Thoracic aorta (tissue), 2 donors: ENCODE measurements around the gene STK32C. TPM values are rescaled to one million over a fixed set of nuclear protein-coding genes. Genes with fewer than 3 reads are reported as not detected.

ENCODE experiments used
- ATAC-seq: fragments of 150-250 bp; one replicate; pipeline ENCODE4 v1.8.0; 2017; ENCODE audit warnings: low read depth; ENCODE audit not compliant: insufficient number of reproducible peaks, low FRiP score
- DNase-seq: peaks from one replicate; pipeline ENCODE4 v3.0.0-alpha.2; 2020; ENCODE audit warnings: low spot score
- H3K27ac ChIP-seq, 2 donors: fragments of 200-600 bp; sonication (generic); 1 replicate in 1 of 2; 2 replicates in 1 of 2; pipeline ENCODE4 v1.5.1; 2016; ENCODE audit warnings: mild to moderate bottlenecking in 2 of 2, moderate library complexity in 2 of 2
- H3K27me3 ChIP-seq: fragments of 200-600 bp; sonication (generic); replicated peaks from 2 replicates; pipeline ENCODE4 v1.6.0; 2016; ENCODE audit warnings: mild to moderate bottlenecking; ENCODE audit not compliant: insufficient read depth
- H3K36me3 ChIP-seq: fragments of 200-600 bp; sonication (generic); one replicate; pipeline ENCODE4 v1.5.1; 2016
- H3K4me1 ChIP-seq, 2 donors: fragments of 200-600 bp; sonication (generic); 1 replicate in 1 of 2; 2 replicates in 1 of 2; pipeline versions ENCODE4 v1.5.1 to v1.6.0; 2016; ENCODE audit warnings: low read depth in 2 of 2, mild to moderate bottlenecking in 1 of 2; ENCODE audit not compliant: control insufficient read depth in 1 of 2
- H3K4me3 ChIP-seq: fragments of 200-600 bp; sonication (generic); 2 replicates; pipeline ENCODE4 v1.5.1; 2016; ENCODE audit warnings: mild to moderate bottlenecking
- H3K9me3 ChIP-seq: fragments of 200-600 bp; sonication (generic); 2 replicates; pipeline ENCODE4 v1.5.1; 2016
- CTCF ChIP-seq: fragments of 200-600 bp; sonication (generic); IDR thresholded peaks from one replicate; pipeline ENCODE4 v1.5.1; 2019; ENCODE audit warnings: antibody characterized with exemption
- total RNA-seq, 2 donors: library from RNA; depleted of rRNA; stranded (reverse); fragments of >200 nt; gene quantifications; one replicate each; pipeline versions ENCODE4 v1.1.0 to v1.2.3, GENCODE V29; 2016

The STK32C gene
- total RNA-seq, 2 donors from 2014 or later, result 1.1 to 4.2 TPM

GRCh38 chr10:132313305-132313704, 5.6 kb upstream of the STK32C start:
- Histone ChIP-seq H3K36me3 (no peaks in the 10 kb centered on the region), H3K27me3 (no peaks in the 10 kb centered on the region), H3K9me3 (no peaks in the 10 kb centered on the region), H3K27ac (no peak overlapping the region), H3K4me3 (no peak overlapping the region), H3K4me1 (peaks cover 0 to 8% of the 10 kb centered on the region in 2 donors)
- ATAC-seq (no peak), DNase-seq (no peak)
- TF ChIP-seq CTCF, result no peak

- Histone ChIP-seq H3K27me3 (no peaks in the 10 kb centered on the region), H3K36me3 (no peaks in the 10 kb centered on the region), H3K9me3 (no peaks in the 10 kb centered on the region), H3K27ac (no peak overlapping the region), H3K4me1 (peaks cover 4 to 17% of the 10 kb centered on the region in 2 donors), H3K4me3 (no peak overlapping the region)
- DNase-seq (no peak), ATAC-seq (no peak)
- no peak for TF ChIP-seq CTCF
Measured at GRCh38 chr10:132311338-132311939, 3.7 kb upstream of the STK32C start.

- ATAC-seq (no peak), DNase-seq (no peak)
- Histone ChIP-seq H3K9me3 (no peaks in the 10 kb centered on the region), H3K4me1 (peaks cover 4 to 17% of the 10 kb centered on the region in 2 donors), H3K36me3 (no peaks in the 10 kb centered on the region), H3K4me3 (no peak overlapping the region), H3K27me3 (no peaks in the 10 kb centered on the region), H3K27ac (no peak overlapping the region)
- TF ChIP-seq CTCF, result no peak
Measured at GRCh38 chr10:132310701-132311337, 3.1 kb upstream of the STK32C start.

- no peak for DNase-seq
- H3K9me3 ChIP-seq, result no peaks in the 10 kb centered on the region
- ATAC-seq, result no peak
- no peak overlapping the region for H3K27ac ChIP-seq
- no peaks in the 10 kb centered on the region for H3K36me3 ChIP-seq
- H3K27me3 ChIP-seq, result no peaks in the 10 kb centered on the region
- no peak overlapping the region for H3K4me3 ChIP-seq
- no peak for TF ChIP-seq CTCF
- H3K4me1 ChIP-seq, result peaks cover 4 to 17% of the 10 kb centered on the region in 2 donors
Measured at GRCh38 chr10:132309879-132310591, 2.3 kb upstream of the STK32C start.

GRCh38 chr10:132309471-132309865, 1.7 kb upstream of the STK32C start:
- Histone ChIP-seq H3K4me3 (no peak overlapping the region), H3K36me3 (no peaks in the 10 kb centered on the region), H3K9me3 (no peaks in the 10 kb centered on the region), H3K4me1 (peaks cover 4 to 17% of the 10 kb centered on the region in 2 donors), H3K27me3 (no peaks in the 10 kb centered on the region), H3K27ac (no peak overlapping the region)
- TF ChIP-seq CTCF, result no peak
- DNase-seq, result no peak
- no peak for ATAC-seq
